GM23338 (cell line): ENCODE data around the gene ETNK1.

Experiments used
- CREB1 ChIP-seq: fragments of 250-450 bp; sonication (Bioruptor Pico); IDR thresholded peaks from 2 replicates; pipeline ENCODE4 v1.5.0; 2020; ENCODE audit warnings: low read depth, mild to moderate bottlenecking, moderate library complexity
- CTCF ChIP-seq, 2 experiments: fragments of 200-600 bp in 1 of 2; sonication (generic) in 1 of 2; conservative IDR thresholded peaks; 2 replicates each; pipeline versions ENCODE4 v1.5.1 to v1.6.1; 2016 to 2017; ENCODE audit warnings: antibody characterized with exemption in 2 of 2, low read depth in 2 of 2, mild to moderate bottlenecking in 2 of 2, moderate library complexity in 1 of 2
- EZH2 ChIP-seq: fragments of 200-600 bp; sonication (generic); IDR thresholded peaks from one replicate; pipeline ENCODE4 v1.8.0; 2017; ENCODE audit warnings: antibody characterized with exemption, mild to moderate bottlenecking, low read depth; ENCODE audit not compliant: unreplicated experiment
- EZH2phosphoT487 ChIP-seq: fragments of 200-600 bp; sonication (generic); IDR thresholded peaks from one replicate; pipeline ENCODE4 v1.8.1; 2018; ENCODE audit warnings: antibody characterized with exemption; ENCODE audit not compliant: unreplicated experiment
- POLR2AphosphoS5 ChIP-seq: IDR thresholded peaks from 2 replicates; pipeline ENCODE4 v1.6.1; 2016; ENCODE audit warnings: antibody characterized with exemption, low read depth
- REST ChIP-seq: IDR thresholded peaks from one replicate; pipeline ENCODE4 v1.6.1; 2018; ENCODE audit warnings: antibody characterized with exemption; ENCODE audit not compliant: unreplicated experiment
- ZNF462 ChIP-seq: fragments of 250-450 bp; sonication (Bioruptor Pico); IDR thresholded peaks from 2 replicates; pipeline ENCODE4 v1.5.0; 2020; ENCODE audit warnings: mild to moderate bottlenecking, moderate library complexity

- TF ChIP-seq CTCF (conservative IDR thresholded peaks at IDR 0.05; ENCODE audit: low read depth in 2 of 2), result no peak
- no peak for TF ChIP-seq ZNF462
- no peak for TF ChIP-seq POLR2AphosphoS5
- no peak for TF ChIP-seq REST
- no peak for TF ChIP-seq EZH2
- no peak for TF ChIP-seq CREB1 (CRISPR knock-in tag)
- TF ChIP-seq EZH2phosphoT487, result no peak
Measured at GRCh38 chr12:22588817-22589216, 36.2 kb upstream of the ETNK1 start.
